ENCODE measurements around the gene POLR2M.

The POLR2M gene

DNA sequence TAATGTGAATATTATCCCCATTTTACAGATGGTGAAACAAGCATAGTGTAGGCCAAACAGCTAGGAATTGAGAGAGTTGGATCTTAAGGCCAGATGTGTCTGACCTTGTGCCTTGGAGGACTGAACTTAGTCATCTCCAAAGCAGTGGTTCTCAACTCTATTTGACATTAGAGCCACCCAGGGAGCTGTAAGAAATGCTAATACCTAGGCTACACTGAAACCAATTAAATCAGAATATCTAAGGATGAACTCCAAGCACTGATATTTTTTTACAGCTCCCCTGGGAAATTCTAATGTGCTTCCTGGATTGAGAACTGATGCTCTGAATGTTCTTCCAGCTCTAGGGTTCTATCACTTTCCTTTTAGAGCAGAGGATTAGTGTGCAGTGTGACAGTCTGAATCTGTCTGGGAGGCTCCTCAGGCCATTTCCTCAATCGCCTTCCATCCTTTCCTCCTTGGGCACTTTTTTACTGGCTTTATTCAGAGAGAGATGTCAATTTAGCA, 32.3 kb downstream of the POLR2M start:
- no peak for DNase-seq (ENCODE audit: low read depth, low spot score)

DNA sequence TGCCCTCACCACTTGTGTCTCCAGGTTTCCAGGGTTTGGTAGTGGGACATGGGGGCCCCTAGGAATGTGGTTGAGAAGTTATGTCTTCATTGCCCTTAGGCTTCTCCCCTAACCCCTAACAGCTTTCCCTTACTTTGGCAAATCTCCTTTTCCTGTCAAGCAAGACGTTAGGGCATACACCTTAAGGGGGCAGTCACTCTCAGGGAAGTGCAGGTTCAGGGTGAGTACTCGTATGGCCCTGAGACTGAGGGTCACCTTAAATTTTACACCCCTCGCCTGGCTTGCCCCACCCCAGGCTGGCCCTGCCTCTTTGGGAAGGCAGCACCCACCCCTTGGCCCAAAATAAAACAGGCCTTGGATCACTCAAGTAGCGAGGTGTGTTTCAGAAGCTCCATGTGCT, 33.5 kb downstream of the POLR2M start:
- no peak for DNase-seq (ENCODE audit: low read depth, low spot score)

DNA sequence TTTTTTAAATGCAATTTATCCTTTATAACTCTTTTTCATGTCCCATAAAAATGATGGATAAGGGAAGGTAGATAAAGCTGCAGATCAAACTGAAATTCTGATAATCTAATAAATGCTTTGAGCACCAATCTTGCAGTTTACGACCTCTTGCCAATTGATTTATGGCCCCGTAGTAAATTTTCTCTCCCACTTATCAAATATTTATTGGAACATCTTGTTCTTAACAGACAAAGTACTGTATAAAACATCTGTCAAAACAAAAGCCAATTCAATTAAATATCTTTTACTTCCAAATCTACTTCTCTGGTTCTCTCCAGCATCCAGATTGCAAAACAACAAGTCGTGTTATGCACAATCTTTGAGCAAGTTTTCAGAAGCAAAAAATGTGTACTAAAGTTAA, 34.6 kb downstream of the POLR2M start:
- no peak for DNase-seq (ENCODE audit: low read depth, low spot score)

DNA sequence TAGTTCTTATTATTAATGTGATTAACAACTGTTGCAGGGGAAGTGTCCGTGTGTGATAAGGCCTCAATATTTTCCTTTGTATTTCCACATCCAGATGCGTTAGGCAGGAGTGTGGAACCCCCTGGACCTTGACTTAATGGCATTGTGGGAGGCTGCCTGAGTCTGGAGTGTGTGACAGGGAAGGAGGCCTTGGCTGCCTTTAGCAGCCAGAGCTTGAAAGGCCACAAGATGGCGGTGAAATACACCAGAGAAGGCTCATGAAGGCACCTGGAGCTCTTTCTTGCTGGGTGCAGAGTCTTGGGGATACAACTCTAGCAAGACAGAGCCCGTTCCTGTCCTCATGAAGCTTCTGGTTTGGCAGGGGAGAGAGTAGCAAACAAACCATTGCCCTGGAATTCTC, 36.9 kb downstream of the POLR2M start:
- no peak for DNase-seq (ENCODE audit: low read depth, low spot score)

DNA sequence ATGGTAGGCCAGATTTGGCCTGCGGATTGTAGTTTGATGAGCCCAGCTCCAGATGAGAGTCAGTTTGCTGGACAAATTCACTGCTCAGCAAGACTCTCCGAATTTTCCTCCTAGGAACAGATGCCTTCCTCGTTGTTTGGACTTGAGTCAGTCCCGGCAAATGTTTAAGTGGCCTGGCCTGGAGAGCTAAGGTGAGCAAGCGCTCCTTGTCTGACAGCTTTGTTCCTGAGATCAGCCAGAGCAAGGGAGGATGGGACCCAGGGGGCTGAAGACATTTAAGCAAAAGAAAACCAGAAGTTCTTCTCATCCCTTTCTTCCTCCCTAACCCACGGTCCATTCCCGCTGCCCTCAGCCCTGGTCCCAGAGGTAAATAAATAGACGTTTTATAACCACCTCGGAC, 40.3 kb downstream of the POLR2M start:
- DNase-seq (ENCODE audit: low read depth, low spot score), result no peak

DNA sequence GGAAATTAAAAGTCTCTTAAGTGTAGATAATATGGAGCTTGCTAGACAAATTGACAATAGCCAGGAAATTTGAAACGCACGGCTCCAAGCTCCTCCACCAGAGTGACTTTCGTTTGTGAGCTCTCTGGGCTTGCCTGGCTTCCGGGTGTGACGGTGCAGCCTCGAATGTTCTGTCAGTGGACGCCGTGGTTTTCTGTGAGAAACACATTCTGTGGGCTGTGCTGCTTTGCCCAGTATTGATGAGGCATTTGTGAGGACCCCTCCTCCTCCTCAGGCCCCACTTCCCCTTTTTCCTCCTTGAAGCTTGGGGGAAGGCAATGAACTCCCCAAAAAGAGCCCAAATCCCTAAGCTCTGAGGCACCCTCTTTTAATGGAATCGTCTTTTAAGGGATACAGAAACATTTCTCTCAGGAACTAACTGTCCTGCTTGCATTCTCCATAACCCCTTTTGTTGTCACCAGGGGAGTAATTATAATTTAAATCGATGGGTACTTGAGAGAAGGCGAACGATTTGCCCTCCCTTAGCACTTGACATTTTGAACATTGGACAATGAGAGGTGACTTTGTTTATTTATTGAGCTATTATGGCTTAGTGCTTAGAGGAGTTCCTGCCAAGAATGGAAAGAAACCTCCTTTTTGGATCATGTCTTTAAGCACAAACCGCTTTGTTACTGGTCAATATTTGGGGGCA, 40.8 kb downstream of the POLR2M start:
- no peak for DNase-seq (ENCODE audit: low read depth, low spot score)

DNA sequence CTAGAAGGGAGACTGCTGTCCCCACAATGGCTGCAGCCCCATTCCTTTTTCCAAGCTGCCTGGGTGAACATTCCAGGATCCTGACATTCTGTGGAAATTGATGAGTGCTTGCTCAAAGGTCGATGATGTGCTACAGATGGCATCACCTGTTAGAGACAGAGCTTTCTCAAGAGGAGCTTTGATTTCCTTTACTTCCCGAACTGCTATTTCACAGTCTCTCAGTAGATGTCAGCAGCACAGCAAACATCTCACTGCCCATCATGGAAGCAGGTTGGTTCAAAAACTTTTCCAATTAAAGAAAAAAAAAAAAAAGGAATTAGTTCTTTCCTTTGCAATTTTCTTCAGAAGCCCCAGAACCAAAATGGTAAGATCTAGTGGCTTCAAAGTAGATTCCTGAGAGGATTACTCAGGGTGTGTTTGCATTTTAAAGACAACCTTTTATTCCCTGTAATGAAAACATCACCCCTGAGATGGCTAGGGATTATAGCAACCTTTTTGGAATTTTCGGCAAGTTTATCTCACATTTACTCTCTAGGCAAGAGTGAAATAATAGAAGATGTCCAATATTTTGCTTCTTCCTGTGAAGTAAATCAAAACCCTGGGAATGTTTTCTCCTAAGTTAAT, 44.8 kb downstream of the POLR2M start:
- DNase-seq (ENCODE audit: low read depth, low spot score), result no peak

DNA sequence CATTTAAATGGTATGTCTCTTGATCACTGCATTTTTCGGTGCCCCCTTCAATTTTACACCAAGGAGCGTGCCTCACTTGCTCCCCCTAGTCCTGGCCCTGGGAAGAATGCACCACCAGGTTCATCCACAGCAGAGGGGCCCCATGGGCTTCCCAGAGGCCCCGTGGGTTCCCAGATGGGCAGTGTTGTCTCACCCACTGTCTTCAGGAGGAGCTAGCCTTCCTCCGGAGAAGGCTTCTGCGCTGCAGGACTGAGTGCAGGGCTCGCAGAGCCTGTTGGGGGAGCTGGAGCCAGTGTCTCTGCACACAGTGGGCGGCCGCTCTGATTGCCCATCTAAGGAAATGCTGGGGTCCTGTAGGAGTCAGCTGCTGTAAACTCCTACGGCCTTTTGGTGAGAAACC, 45.9 kb downstream of the POLR2M start:
- no peak for DNase-seq (ENCODE audit: low read depth, low spot score)

DNA sequence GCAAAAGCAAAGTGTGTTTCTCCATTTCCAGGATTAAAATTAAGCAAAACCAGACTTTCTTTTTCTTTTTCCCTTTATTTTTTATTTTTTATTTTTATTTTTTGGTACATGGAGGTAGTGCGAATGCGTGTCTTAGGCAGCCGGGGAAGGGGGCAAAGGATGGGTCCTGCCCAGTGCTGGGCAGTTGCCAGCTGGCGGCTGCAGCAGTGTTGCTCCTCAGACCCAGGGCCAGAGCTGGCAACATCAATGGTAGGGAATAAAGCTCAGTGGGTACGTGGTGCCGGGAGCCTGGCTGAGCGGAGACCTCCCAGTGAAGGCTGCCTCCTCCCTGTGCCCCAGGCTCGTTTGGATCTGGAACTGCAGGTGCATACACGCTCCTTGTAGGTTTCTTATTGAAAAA, 46.3 kb downstream of the POLR2M start:
- no peak for DNase-seq (ENCODE audit: low read depth, low spot score)

DNA sequence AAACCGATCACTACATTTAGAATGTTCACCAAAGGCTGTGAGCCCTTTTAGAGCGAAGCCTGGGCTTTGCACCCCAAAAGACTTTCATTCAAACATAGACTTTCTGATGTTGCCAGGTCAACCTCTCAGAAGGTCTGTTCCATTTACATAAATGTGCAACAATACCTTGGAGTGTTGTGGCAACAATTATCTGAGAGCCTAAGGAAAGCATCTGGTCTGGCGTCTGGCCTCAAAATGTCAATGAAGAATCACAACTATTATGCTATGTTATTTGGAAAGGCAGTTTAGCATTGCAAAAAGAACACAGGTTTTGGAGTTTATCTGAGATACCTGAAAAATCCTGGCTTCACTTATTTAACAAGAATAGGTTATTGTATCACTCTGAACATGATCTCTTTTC, 50.0 kb downstream of the POLR2M start:
- DNase-seq (ENCODE audit: low read depth, low spot score), result no peak

DNA sequence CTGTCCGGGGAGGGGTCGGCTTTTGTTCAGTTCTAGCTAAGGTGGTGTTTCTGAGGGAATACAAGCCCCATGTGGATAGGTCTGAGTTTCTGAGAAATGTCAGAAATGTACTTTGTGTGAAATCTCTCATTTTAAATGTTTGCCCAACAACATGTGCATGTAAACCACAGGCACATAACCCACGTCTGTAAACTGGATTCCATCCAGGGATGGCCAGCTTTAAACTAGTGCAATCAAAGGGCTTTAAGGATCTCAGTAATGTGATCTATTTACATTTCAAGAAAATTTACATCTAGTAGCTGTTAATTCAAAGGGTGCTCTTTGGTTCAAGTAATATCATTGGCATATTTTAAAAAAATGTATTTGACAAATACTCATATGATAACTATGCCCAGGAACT, 52.0 kb downstream of the POLR2M start:
- no peak for DNase-seq (ENCODE audit: low read depth, low spot score)

DNA sequence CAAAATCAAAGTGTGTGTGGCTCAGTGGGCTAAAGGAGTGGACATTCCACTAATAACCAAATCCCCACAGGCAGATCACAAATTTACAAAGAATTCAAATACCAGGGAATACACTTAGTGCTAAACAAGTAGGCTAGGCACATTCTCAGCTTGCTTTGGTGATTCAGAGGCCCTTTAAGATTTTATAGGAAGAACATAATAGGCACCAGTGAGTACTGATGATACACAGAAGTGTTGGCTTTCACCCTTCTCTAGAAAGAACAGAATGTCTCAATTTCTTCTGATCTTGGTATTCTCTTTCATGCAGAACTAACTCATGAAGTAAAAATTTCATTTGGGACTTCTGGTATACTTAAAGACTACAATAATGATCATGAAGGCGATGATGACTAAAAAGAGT, 55.0 kb downstream of the POLR2M start:
- no peak for DNase-seq (ENCODE audit: low read depth, low spot score)

DNA sequence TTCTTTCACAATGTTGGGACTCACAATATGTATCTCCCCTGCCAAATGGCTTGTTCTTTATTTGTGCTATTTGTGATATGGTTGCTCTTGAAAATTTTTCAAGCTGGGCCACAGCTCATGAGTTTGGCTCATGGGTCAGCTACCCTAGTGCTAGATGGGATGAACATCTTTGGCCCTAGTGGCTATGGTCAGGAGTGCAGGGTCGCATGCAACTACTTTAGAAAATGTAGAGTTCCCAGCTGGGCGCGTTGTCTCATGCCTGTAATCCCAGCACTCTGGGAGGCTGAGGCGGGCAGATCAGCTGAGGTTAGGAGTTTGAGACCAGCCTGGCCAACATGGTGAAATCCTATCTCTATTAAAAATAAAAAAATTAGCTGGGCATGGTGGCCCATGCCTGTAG, 55.8 kb downstream of the POLR2M start:
- DNase-seq (ENCODE audit: low read depth, low spot score), result no peak

DNA sequence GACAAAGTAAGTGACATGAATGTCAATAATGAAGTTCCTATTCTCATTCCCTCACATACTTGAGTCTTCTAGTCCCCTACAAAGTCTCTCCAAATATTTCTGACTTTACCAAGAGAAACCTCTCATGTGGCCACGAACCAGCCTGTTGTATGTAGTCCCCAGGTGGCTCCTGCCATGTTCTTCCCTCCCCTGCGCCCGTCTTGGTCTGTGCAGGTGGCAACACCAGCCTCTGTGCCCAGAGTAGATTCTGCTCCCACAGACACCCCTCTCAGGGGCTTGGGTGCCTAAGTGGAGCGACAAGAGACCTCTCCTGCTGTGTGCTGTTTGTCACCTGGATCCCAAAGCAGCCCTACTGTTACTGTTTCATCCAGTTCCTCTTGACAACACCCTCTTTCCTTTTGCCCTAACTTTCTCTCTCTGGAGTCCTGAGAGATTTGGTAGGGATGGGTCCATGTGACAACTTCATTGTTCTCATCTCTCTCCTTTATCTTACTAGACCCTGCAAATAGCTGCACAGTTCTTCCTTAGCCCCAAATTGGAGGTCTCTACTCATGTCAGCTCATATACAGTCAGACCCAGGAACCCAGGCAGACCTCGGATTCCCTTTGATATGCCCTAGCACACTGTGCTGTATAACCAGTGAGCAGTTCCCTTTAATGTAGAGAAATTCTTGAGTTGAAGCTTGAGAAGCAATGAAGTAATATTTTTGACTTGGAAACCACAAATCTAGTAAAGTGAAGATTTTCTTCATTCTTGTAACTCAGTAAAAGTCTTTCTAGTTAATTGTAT, 56.9 kb downstream of the POLR2M start:
- DNase-seq (ENCODE audit: low read depth, low spot score), result no peak

Data from brain pericyte (primary cell).